Left hindlimb (tissue), 1 donor: ENCODE data around the gene STK31.
"Not testable (repeated sequence)": the region's sequence is repeated elsewhere in the genome, so short reads cannot be mapped to it uniquely, and the experiment has no call there.

Experiments
- DNase-seq: peaks from one replicate; pipeline ENCODE4 v3.0.0-alpha.2; 2018

STK31 gene, protein sequence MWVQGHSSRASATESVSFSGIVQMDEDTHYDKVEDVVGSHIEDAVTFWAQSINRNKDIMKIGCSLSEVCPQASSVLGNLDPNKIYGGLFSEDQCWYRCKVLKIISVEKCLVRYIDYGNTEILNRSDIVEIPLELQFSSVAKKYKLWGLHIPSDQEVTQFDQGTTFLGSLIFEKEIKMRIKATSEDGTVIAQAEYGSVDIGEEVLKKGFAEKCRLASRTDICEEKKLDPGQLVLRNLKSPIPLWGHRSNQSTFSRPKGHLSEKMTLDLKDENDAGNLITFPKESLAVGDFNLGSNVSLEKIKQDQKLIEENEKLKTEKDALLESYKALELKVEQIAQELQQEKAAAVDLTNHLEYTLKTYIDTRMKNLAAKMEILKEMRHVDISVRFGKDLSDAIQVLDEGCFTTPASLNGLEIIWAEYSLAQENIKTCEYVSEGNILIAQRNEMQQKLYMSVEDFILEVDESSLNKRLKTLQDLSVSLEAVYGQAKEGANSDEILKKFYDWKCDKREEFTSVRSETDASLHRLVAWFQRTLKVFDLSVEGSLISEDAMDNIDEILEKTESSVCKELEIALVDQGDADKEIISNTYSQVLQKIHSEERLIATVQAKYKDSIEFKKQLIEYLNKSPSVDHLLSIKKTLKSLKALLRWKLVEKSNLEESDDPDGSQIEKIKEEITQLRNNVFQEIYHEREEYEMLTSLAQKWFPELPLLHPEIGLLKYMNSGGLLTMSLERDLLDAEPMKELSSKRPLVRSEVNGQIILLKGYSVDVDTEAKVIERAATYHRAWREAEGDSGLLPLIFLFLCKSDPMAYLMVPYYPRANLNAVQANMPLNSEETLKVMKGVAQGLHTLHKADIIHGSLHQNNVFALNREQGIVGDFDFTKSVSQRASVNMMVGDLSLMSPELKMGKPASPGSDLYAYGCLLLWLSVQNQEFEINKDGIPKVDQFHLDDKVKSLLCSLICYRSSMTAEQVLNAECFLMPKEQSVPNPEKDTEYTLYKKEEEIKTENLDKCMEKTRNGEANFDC

DNA sequence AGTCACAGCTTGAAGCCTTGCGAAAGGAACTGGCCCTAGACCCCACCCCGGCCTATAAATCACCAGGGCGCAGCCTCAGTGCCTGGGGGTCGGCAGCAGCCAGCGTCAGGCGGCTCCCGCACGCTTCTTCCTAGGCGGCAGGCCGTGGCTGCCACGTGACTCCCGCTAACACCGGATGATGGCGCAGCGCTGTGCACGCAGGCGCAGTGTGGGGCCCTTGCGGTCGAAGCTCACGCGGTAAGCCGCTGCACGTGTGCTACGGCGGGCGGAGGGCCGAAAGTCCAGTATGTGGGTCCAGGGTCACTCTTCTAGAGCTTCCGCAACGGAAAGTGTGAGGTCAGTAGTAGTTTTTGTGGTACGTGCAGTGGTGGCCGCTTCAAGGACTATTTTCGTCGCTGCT is at the start of gene STK31:
Gene STK31, plus strand, starts transcription at position 220 of the 400 bp plus-strand sequence. Its CDS starts 67 bp downstream, at position 287.
- DNase-seq, result no peak

DNA sequence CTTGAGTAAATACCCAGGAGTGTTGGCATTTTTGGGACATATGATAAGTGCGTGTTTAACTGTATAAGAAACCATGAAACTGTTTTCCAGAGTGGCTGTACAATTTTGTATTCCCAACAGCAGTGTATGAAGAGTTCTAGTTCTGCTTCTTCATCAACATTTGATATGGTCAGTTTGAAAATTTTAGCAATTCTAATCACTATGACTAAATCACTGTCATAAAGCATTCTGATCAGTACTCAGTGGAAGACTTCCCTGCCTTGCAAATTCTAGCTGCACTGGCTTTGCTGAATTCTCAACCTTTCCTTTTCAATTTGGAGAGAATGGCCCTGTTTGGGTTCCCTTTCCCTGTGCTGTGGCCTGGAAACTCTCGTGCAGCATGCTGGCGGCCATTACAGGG is 48.6 kb upstream of the STK31 start:
- no peak for DNase-seq

DNA sequence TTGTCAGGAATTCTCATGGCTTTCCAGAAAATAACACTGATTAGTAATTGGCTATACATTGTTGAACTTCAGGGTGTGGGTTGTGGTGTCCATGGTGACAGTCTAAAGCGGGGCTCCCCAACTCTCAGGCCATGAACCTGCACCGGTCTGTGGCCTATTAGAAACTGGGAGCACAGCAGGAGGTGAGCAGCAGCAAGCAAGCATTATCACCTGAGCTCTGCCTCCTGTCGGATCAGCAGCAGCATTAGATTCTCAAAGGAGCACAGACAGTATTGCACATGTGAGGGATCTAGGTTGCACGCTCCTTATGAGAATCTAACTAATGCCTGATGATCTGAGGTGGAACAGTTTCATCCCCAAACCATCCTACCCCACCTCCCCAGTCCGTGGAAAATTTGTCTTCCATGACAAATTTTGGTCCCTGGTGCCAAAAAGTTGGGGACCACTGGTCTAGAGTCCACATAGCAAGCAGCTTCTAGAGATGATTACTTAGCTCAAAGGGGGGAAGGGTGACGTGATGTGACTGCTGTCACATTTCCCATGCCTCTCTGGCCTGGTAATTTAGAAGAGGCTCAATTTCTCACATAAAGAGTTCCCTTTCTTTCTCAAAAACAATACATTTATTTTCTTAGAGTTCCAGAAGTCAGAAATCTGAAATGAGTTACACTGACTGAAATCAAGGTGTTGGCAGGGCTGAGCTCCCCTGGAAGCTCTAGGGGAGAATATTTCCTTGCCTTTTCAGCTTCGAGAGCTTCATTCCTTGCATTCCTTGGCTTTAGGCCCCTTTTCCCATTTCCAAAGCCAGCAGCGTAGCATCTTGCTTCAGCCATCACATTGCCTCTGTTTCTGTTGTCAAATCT is 47.7 kb upstream of the STK31 start:
- DNase-seq, result peak; percentile 51

DNA sequence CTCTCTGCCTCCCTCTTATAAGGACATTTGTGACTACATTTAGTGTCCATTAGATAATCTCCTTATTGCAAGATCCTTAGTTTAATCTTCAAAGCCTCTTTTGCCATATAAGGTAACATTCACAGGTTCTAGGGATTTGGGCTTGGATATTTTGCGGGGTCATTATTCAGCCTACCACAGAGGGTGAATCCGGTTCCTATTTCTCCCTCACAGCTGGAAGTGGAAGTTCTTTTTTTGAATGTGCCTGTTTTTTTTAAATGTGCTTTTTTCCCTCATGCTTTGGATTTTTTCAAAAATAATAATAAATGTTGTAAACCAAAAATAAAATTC is 47.1 kb upstream of the STK31 start:
- no peak for DNase-seq

DNA sequence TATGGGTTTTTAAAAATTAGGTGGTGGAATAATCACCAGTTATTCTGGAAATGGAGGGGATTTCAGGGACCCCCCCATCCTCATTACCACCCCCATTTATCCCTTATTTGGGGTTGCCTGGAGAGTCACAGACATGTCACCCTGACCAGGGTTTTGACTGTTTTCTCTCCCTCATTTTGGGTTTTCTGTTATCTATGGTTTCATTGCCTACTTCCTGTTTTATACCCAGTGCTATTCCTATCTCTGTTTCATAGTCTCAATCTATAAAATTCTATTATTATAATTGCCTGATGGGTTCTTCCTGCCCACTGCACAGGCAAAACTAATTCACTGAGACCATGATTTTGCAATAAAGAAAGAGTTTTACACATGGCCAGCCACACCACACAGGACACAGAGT is 45.9 kb upstream of the STK31 start:
- DNase-seq, result no peak

DNA sequence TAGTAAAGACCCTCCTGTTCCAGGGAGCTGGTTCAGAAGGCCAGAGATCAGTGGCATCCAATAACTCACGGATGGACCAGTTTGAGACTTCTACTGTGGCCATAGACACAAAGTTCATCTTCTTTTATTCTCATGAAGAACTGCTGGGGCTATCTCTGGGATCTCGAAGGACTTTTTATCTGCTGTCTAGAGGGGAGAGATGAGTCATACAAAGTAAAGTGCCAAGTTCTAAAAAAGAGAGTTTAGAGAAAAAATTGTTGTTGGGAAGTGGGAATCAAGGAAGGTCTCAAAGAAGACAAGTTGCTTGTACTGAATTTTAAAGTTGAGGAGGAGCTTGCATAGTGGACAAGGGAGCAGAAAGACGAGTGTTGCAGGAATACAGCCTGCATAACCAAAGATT is 38.0 kb upstream of the STK31 start:
- no peak for DNase-seq

DNA sequence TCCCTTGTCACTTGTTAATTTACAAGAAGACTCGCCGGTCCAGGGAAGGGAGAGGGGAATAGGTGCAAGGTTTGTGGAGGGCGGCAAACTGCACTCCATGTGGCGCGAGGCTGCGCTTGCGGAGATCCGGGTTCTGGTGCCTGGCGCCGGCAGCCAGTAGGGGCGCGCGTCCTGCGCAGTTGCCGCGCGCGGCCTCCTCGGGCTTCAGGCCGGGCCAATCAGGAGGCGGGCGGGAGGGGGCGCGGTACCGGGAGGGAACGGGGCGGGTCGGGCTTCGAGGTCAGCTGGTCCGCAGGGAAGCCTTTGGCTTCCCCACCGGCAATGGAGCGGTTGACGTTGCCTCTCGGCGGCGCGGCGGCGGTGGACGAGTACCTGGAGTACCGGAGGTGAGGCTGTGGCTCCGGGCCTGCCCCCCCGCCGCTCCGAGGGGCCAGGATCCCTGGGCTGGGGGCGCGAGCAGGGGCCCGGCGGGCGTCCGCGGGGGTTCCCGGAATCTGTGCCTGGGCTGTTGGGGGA is 30.1 kb upstream of the STK31 start, which contains the start of gene FAM221A:
Gene FAM221A, plus strand, starts transcription at position 302 of the 516 bp plus-strand sequence. Its CDS starts 20 bp downstream, at position 322.
- DNase-seq, result peak; percentile 90

DNA sequence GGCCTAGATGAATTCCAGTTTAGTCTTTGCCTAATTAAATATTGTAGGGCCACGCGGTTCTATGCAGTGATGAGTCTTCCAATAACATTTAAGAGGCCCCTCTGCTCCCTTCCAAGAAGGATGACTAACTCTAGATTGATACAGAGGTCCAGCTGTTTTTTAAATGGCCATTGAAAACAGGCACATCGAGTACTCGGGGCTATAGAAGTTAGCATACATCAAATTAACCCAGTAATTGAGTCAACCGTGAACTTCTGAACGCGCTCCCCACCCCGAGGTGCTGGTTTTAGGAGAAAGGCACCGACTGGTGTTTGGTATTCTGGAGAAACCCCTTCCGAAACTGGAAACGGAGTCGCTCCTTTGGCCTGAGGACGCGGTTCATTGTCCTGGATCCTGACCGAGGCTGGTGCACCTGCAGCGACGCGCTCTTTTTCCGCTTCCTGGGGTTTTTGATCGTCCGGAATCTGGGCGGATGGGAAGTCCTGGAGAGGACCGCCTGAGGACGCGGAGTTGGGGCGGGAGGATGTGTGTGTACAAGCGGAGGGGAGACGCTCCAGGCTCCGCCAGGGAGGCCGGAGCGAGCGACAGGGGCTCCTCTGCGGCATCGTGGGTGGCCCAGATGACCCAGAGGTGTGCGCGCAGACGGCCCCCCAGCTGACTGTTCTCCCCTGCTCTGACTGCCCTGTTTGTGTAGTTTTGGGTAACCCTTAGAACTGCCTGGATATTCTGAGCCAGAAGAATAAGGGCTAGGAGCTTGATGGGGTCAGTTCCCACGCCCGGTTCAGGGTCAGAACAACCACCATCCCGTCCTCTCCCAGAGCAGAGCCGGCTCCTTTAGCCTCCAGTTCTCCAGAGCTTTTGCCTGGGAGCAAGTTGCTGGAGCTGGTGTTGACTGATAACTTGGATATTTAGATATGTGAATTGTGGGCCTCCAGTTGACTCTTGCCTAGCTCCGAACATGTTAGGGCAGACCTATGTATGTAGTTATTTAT is 29.3 kb upstream of the STK31 start:
- DNase-seq, result peak; percentile 65

DNA sequence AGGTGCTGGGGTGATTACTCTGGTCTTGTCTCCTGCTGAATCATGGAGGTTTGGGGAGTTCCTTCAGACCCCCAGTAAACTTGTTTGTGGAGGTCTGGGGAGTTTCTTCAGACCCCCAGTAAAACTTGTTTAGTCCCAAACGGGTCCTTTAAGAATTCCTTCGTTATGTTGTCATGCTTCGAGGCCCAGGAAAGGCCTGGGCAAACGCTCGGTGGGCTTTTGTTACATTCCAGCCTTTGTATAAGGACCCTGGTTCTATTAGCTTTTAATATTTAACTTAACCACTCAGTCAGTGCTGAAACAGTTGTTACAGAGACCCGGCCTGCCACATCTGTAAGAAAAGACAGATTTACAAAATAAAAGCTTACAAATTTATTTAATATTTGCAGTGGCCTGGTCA is 26.0 kb upstream of the STK31 start:
- not testable (repeated sequence) for DNase-seq

DNA sequence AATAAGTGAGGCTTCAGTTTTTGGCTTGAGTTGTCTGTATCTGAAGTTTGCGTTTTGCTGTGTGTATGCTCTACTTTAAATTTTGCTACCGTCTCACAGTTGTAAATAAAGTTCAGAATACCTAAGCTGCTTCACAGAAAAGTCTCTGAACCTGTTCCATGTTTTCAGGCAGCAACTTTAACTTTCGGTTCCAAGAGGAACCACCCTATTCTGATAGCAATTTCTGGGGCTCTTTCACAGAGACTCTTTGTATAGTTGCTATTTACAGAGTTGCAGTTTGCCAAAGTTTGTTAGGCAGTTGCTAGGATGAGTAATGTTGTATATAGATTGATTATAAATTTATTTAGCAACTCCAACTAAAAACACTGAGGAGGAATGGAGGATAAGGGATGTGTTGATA is 24.3 kb upstream of the STK31 start:
- DNase-seq, result no peak

DNA sequence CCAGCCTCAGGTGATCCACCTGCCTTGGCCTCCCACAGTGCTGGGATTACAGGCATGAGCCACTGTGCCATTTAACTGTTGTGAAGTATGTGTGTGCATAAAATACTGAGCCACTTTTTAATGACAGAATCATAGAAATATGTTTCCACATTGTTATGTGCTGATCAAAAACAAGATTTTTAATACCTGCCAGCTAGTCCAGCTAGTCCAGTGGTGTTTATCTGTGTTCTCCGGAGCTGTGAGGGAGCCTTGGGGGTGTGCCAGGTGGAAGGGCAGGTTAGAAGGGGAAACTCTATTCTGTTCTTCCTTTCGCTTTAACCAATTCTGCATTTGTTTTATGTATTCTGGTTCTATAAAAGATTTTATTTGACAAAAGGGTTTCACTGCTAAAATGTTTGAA is 23.0 kb upstream of the STK31 start:
- no peak for DNase-seq

DNA sequence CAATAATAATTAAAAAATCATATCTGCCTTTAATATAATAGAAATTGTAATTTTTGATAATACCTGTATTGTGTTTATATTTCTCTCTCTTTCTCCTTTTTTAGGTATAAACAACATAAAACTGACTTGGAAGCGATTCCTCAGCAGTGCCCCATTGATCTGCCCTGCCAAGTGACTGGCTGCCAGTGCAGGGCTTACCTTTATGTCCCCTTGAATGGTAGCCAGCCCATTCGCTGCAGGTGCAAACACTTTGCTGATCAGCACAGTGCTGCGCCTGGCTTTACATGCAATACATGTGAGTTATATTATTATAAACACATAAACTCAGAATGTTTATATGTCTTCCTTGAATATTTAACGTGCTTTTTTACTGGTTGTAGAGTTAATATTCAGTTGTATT is 20.9 kb upstream of the STK31 start:
- DNase-seq, result no peak

DNA sequence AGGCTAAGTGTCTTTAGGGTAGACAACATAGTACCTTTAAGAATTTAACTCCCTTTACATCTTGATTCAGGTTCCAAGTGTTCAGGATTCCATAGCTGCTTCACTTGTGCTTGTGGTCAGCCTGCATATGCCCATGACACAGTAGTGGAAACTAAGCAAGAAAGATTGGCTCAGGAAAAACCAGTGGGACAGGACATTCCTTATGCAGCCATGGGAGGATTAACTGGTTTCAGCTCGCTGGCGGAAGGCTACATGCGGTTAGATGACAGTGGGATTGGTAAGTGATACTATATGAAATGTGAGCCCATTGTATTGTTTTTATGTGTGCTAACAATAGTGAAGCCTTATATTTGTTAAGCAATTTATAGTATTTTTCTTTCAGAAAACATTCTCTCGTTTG is 18.7 kb upstream of the STK31 start:
- DNase-seq, result no peak

DNA sequence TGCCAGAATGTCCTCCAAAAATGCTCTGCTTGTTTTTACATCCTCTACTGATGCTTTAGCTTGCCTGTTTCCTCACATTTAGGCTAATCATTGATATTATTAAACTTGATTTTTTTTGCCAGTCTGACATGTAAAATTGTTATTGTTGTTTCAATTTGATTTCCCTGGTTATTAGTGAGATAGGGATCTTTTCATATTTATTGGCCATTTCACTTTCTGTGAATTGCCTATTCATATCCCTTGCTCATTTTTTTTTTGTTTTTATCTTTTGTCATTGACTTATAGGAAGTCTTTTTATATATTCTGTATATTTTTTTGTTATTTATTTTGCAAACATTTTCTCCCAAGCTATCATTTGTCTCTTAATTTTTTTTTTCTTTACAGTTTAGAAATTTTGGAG is 16.8 kb upstream of the STK31 start:
- DNase-seq, result no peak

DNA sequence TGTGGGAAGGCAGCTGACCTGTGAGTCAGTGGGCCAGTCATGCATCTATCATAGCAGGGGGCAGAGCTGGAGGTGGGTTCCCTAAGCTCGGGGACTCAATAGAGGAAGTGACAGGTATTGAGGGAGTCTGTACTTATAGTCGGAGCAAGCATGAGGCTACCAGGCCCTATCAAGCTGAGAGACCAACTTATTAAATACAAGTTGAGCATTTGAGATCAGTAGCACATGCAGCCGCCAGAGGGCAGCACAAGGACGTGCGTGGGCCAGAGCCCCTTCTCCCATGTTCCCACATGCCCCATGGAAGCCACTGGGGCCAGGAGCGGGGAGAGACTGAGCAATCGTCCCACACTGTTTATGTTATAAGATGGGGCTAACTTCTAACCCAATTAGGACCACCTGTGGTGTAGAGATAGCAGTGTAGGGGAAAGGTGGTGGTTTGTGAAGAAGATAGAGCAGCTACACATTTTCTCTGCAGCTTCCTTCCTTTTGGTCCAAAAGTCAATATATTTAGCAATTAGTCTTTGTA is 13.0 kb upstream of the STK31 start:
- no peak for DNase-seq

DNA sequence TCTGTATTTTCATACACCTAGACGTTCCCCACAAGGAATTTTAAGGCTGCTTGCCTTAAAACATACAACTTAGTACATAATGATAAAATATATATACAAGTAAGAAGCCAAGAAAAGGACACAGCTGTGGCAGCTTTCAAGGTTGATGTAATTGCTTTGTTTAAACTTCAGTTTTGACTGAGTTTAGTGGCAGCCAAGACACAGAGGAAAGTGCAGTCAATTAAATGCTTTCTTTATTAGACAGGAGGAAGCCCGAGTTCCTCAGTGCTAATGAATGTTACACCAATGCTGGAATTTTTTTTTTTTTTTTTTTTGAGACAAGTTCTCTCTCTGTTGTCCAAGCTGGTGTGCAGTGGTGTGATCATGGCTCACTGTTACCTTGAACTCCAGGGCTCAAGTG is 11.2 kb upstream of the STK31 start:
- no peak for DNase-seq

DNA sequence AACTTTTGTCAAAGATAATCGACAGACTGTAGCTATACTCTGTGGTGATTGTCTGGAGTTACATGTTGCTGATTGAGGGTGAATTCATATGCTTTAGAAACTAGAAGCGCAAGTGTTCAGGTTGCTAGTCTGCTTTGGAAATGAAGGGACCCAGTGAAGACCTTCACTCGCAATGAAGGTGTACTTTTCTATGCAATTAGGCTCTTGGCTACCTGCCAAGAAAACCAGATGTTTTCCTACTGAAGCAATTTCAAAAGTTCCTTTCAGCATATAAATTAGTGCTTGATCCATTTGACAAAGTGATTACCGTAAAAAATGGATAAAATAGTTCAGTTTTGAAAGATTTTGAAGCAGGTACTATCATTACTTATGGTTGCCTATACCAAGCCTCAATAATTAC is 10.0 kb upstream of the STK31 start:
- DNase-seq, result no peak

DNA sequence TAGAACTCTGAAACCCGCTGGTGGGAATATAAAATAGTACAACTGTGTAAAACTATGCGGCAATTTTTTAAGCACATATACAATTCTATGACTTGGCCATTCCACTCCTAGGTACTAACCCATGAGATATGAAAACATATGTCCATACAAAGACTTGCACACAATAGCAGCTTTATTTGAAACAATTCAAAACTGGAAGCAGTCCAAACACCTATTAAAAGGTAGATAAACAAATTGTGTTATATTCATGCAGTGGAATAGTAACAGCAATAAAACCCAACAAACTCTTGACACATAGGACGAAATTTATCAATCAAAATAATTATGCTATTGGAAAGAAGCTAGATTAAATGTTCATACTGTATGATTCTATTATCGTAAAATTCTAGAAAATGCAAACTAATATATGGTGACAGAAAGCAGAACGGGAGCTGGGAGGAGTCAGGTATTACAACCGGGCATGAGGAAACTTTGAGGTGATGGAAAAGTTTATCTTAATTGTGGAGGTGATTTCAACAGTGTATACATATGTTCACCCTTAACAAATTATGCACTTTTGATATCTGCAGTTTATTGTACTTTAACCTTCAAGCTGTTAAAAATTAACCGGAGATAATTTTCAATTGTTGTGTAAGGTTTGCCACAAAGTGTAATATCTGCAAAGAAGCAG is 803 bp upstream of the STK31 start:
- no peak for DNase-seq

DNA sequence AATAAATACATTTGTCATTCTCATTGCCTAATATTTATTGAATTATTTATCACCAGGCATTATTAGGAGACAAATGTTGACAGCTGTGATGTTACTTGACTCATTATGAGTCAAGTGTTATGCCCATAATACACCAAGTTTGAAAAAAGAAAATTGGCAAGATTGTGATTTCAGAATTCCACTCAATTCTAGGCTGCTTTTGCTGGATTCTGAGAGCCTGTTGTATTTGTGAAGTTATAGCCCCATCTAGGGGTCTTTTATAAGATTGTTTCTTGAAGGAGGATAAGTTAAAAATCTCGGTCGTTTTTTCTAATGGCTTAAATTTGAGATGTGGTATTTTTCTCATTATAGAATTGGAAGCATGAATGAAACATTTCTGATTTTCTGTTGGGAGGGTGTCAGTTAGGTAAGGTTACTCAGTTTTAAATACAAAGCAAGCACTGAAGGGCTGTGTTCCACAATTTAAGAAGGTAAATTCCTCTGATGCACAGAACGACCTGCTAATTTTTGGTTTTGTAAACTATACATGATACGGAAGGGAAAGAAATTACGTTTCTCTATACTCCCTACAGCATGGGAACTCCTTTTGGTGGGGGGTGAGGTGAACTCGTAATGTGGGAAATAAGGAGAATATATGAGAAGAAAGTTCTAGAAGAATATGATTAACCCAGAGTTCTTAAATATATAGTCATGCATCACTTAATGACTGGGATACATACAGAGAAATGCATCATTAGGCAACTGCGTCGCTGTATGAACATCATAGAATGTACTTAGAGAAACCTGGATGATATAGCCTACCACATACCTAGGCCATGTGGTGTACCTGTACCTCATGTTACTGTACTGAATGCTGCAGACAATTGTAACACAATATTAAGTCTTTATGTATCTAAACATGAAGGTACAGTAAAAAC is 2.6 kb downstream of the STK31 start:
- no peak for DNase-seq
